Calu3 (cell line): Measurements from ENCODE around the gene PCSK6. TPM values are rescaled to one million over a fixed set of nuclear protein-coding genes. Genes with fewer than 3 reads are reported as not detected.

Source experiments
- BruUV-seq: library from RNA; stranded (reverse); fragments of 400-500 nt; replicated peaks from 2 replicates; lab custom pipeline; 2021; lab: Mats Ljungman, UMichigan
- CTCF ChIA-PET: fragments of 300-600 bp; sonication (Branson Sonifier 250); formaldehyde crosslinking; loops from one replicate; lab custom pipeline; 2022; ENCODE audit warnings: antibody characterized with exemption; lab: Charles Lee
- DNase-seq: peaks from one replicate; pipeline ENCODE4 v3.0.0; 2022
- H3K27ac Mint-ChIP-seq: one replicate; pipeline ENCODE4 v1.8.0; 2022; ENCODE audit warnings: mixed read lengths; ENCODE audit not compliant: unreplicated experiment
- H3K27me3 Mint-ChIP-seq: one replicate; pipeline ENCODE4 v1.8.0; 2022; ENCODE audit warnings: mixed read lengths; ENCODE audit not compliant: unreplicated experiment
- H3K36me3 Mint-ChIP-seq: one replicate; pipeline ENCODE4 v1.8.0; 2022; ENCODE audit warnings: mild to moderate bottlenecking, moderate library complexity, mixed read lengths; ENCODE audit not compliant: insufficient read depth, unreplicated experiment
- H3K4me1 Mint-ChIP-seq: one replicate; pipeline ENCODE4 v1.8.0; 2022; ENCODE audit warnings: mild to moderate bottlenecking, low read depth, mixed read lengths; ENCODE audit not compliant: unreplicated experiment
- H3K4me3 Mint-ChIP-seq: one replicate; pipeline ENCODE4 v1.8.0; 2022; ENCODE audit warnings: mild to moderate bottlenecking, low read depth, moderate library complexity, mixed read lengths; ENCODE audit not compliant: unreplicated experiment
- H3K9me3 Mint-ChIP-seq: one replicate; pipeline ENCODE4 v1.8.0; 2022; ENCODE audit warnings: low read depth, mixed read lengths; ENCODE audit not compliant: unreplicated experiment
- intact Hi-C: fragments of 100-400 bp; cut with micrococcal nuclease; formaldehyde crosslinking; loops from one replicate; pipeline ENCODE4 v1.10.0; 2022; ENCODE audit not compliant: unreplicated experiment
- total RNA-seq: library from RNA; stranded (reverse); gene quantifications from 2 replicates; pipeline ENCODE4 v1.2.3, GENCODE V29; 2022
- TF ChIP-seq, protein P1 (sequence below): fragments of 200-600 bp; IDR thresholded peaks from one replicate; pipeline ENCODE4 v1.8.0; 2022; ENCODE audit warnings: antibody characterized with exemption; ENCODE audit not compliant: unreplicated experiment

PCSK6 gene
- total RNA-seq, 1 experiment from 2014 or later, result 5.1 TPM

DNA sequence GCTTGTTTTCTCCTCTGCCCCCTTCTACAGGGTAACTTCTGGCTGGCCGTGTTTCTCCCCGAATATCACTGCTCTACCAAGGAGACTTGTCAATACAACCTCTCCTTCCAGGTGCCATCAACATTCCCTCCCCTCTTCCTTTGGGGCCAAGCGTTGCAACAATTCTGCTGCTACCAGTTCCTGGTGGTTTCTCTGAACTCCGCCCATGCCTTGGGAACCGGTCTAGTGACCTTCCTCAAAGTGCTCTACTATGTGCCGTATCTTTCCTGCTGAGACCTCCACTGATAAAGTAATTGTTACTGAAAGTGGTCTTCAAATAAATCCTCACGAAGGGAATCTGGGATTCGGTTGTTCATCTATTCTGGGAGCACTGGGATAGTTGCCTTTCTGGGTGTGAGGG lies 26.2 kb downstream of the PCSK6 start:
- DNase-seq, result peak; percentile 38
- peaks cover 12% of the 10 kb centered on the region for H3K4me1 Mint-ChIP-seq
- H3K36me3 Mint-ChIP-seq, result no peaks in the 10 kb centered on the region
- H3K4me3 Mint-ChIP-seq, result no peak overlapping the region
- intact Hi-C loops, result no loop called here
- BruUV-seq, result no TSS peak
- H3K27me3 Mint-ChIP-seq, result peaks cover 16% of the 10 kb centered on the region
- CTCF ChIA-PET, result no interaction called here
- H3K9me3 Mint-ChIP-seq, result no peaks in the 10 kb centered on the region
- TF ChIP-seq, protein P1, sequence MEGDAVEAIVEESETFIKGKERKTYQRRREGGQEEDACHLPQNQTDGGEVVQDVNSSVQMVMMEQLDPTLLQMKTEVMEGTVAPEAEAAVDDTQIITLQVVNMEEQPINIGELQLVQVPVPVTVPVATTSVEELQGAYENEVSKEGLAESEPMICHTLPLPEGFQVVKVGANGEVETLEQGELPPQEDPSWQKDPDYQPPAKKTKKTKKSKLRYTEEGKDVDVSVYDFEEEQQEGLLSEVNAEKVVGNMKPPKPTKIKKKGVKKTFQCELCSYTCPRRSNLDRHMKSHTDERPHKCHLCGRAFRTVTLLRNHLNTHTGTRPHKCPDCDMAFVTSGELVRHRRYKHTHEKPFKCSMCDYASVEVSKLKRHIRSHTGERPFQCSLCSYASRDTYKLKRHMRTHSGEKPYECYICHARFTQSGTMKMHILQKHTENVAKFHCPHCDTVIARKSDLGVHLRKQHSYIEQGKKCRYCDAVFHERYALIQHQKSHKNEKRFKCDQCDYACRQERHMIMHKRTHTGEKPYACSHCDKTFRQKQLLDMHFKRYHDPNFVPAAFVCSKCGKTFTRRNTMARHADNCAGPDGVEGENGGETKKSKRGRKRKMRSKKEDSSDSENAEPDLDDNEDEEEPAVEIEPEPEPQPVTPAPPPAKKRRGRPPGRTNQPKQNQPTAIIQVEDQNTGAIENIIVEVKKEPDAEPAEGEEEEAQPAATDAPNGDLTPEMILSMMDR, result no peak
- H3K27ac Mint-ChIP-seq, result no peak overlapping the region

DNA sequence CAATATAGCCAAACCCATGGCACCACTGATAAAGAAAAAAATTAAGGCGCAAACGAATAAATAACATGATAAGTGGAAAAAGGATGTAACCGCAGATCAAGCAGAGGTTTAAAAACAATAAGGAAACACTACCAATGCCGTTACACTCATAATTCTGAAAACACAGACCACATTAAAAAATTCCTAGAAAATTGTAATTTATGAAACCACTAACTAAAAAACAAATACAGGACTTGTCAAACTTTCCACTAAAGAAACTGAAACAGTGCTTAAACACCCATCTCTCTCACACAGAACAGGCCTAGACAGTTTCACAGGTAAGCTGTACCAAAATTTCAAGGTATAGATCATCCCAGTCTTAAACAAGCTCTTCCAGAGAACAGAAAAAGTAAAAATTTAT lies 28.4 kb downstream of the PCSK6 start:
- DNase-seq, result no peak
- intact Hi-C loops, result no loop called here
- TF ChIP-seq, protein P1, result no peak
- Mint-ChIP-seq H3K27me3 (peaks cover 11% of the 10 kb centered on the region), H3K9me3 (no peaks in the 10 kb centered on the region), H3K4me1 (peaks cover 12% of the 10 kb centered on the region), H3K4me3 (no peak overlapping the region), H3K27ac (no peak overlapping the region), H3K36me3 (no peaks in the 10 kb centered on the region)
- CTCF ChIA-PET, result interaction anchor here (0.5 to 0.6 kb wide), 2 partner anchors 453 to 493 kb away, joined by 4 to 8 read pairs; no protein-coding TSS in a partner anchor
- BruUV-seq, result no TSS peak

DNA sequence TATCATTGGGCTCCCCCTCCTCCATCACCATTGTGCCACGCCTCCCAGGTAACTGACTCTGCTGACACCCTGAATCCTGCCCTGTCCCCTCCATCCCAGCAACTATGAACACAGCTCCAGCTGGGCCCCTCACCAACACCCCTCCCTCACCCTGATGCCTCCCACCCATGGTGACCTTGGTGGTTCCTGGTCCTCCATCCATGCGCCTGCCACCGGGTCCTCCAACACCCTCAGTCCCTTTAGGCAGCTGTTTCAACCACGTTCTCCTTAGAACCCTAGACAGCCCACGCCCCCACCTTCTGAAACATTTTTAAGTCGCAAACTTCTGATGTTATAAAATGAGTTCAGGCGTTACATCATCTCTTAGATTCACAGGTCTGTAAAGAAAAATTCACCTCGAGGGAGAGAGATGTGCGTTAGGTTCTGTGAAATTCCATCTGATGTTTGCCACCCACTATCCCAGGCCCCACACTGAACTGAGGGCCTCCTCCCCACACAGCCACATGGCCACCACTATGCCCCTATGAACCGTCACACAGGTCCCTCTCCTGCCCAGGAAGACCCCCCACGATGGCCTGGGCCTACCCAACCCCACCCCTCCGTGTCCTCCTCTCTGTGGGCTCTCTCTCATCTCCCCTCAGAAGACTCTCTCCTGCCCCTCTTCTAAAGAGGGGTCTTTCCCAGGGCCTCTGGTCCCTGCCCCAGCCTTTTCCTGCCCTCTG lies 29.8 kb downstream of the PCSK6 start:
- intact Hi-C loops, result no loop called here
- no peak for DNase-seq
- Mint-ChIP-seq H3K27me3 (no peaks in the 10 kb centered on the region), H3K36me3 (no peaks in the 10 kb centered on the region), H3K4me1 (peaks cover 12% of the 10 kb centered on the region), H3K27ac (peak overlapping the region; percentile 29), H3K4me3 (no peak overlapping the region), H3K9me3 (no peaks in the 10 kb centered on the region)
- BruUV-seq, result no TSS peak
- CTCF ChIA-PET, result no interaction called here
- TF ChIP-seq, protein P1, result no peak

DNA sequence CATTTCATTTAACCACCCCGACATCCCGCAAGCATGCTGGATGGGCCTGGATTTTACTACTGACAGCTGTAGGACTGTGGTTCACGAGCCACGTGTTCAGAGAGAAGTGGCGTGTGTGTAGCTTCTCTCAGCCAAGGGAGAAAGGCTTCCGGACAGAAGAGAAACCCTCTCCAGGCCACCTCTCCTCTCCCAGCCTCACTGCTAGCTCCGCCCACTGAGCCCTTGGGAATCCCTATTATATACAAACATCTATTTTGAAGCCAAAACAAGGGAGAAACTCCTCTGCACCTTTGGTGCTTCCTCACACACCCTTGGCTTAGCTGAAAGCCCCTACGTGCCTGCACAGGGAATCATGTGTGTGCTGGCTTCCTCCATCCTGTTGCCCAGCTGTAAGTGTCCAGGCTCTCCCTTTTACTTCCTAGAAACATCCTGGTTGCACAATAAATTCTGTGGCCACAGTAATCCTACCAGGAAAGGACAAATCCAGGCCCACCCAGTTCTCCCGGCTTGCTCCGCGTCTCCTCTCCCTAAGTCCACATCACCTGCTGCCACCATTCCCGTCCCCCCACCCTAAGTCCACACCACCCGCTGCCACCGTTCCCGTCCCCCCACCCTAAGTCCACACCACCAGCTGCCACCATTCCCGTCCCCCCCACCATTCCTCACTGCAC lies 30.5 kb downstream of the PCSK6 start:
- intact Hi-C loops, result no loop called here
- Mint-ChIP-seq H3K4me3 (no peak overlapping the region), H3K4me1 (peaks cover 11% of the 10 kb centered on the region), H3K36me3 (no peaks in the 10 kb centered on the region), H3K27me3 (no peaks in the 10 kb centered on the region), H3K9me3 (no peaks in the 10 kb centered on the region), H3K27ac (no peak overlapping the region)
- TF ChIP-seq, protein P1, result no peak
- no peak for DNase-seq
- CTCF ChIA-PET, result no interaction called here
- BruUV-seq, result no TSS peak
